HepG2 (cell line): ENCODE measurements around the gene IRF5.

Source experiments
- CHD2 ChIP-seq: IDR thresholded peaks from 2 replicates; pipeline ENCODE4 v1.6.1; 2011; ENCODE audit warnings: low read depth, low read length, improper control_type of control experiment
- IKZF4 ChIP-seq: sonication (generic); formaldehyde crosslinking; IDR thresholded peaks from 2 replicates; pipeline ENCODE4 v1.5.1; 2020; ENCODE audit warnings: borderline replicate concordance, mild to moderate bottlenecking, low read depth, missing genetic modification reagents; ENCODE audit errors: not compliant biosample characterization
- PITX1 ChIP-seq: sonication (generic); formaldehyde crosslinking; IDR thresholded peaks from 2 replicates; pipeline ENCODE4 v1.5.1; 2020; ENCODE audit warnings: mild to moderate bottlenecking, missing genetic modification reagents
- SRY ChIP-seq: sonication (generic); formaldehyde crosslinking; IDR thresholded peaks from 2 replicates; pipeline ENCODE4 v1.8.0; 2022; ENCODE audit warnings: mild to moderate bottlenecking, missing genetic modification reagents
- TF ChIP-seq, protein P1 (sequence below): sonication (generic); formaldehyde crosslinking; IDR thresholded peaks from 2 replicates; pipeline ENCODE4 v1.4.0; 2020; ENCODE audit warnings: missing genetic modification reagents
- TF ChIP-seq, protein P2 (sequence below): sonication (generic); formaldehyde crosslinking; IDR thresholded peaks from 2 replicates; pipeline ENCODE4 v1.5.0; 2020; ENCODE audit warnings: mild to moderate bottlenecking, missing genetic modification reagents
- TF ChIP-seq, protein P3 (sequence below): sonication (generic); formaldehyde crosslinking; IDR thresholded peaks from 2 replicates; pipeline ENCODE4 v1.4.0; 2020; ENCODE audit warnings: low read depth, missing genetic modification reagents

DNA sequence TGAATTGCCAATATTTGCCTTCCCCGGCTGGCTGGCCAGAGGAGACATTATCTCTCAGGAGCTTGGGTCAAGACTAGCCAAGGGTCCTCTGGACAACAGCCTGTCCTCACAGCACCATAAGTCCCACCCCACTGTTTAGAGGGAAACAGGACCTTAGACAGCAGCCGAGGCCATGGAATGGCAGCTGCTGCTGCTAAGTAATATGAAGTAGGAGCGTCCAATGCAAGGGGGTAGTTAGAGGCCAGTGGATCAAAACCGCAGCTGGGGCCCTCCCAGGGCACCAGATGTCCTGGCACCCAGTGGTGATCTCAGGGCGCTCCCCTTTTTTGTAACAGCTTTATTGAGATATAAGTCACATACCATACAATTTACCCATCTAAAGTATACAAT, 14.3 kb upstream of the IRF5 start:
- TF ChIP-seq, protein P1, sequence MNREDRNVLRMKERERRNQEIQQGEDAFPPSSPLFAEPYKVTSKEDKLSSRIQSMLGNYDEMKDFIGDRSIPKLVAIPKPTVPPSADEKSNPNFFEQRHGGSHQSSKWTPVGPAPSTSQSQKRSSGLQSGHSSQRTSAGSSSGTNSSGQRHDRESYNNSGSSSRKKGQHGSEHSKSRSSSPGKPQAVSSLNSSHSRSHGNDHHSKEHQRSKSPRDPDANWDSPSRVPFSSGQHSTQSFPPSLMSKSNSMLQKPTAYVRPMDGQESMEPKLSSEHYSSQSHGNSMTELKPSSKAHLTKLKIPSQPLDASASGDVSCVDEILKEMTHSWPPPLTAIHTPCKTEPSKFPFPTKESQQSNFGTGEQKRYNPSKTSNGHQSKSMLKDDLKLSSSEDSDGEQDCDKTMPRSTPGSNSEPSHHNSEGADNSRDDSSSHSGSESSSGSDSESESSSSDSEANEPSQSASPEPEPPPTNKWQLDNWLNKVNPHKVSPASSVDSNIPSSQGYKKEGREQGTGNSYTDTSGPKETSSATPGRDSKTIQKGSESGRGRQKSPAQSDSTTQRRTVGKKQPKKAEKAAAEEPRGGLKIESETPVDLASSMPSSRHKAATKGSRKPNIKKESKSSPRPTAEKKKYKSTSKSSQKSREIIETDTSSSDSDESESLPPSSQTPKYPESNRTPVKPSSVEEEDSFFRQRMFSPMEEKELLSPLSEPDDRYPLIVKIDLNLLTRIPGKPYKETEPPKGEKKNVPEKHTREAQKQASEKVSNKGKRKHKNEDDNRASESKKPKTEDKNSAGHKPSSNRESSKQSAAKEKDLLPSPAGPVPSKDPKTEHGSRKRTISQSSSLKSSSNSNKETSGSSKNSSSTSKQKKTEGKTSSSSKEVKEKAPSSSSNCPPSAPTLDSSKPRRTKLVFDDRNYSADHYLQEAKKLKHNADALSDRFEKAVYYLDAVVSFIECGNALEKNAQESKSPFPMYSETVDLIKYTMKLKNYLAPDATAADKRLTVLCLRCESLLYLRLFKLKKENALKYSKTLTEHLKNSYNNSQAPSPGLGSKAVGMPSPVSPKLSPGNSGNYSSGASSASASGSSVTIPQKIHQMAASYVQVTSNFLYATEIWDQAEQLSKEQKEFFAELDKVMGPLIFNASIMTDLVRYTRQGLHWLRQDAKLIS (CRISPR knock-in tag) = no peak
- TF ChIP-seq PITX1 (CRISPR knock-in tag) (no peak), IKZF4 (CRISPR knock-in tag) (no peak), CHD2 (no peak), SRY (CRISPR knock-in tag) (no peak)
- TF ChIP-seq, protein P2, sequence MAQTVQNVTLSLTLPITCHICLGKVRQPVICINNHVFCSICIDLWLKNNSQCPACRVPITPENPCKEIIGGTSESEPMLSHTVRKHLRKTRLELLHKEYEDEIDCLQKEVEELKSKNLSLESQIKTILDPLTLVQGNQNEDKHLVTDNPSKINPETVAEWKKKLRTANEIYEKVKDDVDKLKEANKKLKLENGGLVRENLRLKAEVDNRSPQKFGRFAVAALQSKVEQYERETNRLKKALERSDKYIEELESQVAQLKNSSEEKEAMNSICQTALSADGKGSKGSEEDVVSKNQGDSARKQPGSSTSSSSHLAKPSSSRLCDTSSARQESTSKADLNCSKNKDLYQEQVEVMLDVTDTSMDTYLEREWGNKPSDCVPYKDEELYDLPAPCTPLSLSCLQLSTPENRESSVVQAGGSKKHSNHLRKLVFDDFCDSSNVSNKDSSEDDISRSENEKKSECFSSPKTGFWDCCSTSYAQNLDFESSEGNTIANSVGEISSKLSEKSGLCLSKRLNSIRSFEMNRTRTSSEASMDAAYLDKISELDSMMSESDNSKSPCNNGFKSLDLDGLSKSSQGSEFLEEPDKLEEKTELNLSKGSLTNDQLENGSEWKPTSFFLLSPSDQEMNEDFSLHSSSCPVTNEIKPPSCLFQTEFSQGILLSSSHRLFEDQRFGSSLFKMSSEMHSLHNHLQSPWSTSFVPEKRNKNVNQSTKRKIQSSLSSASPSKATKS (CRISPR knock-in tag) = no peak
- TF ChIP-seq, protein P3, sequence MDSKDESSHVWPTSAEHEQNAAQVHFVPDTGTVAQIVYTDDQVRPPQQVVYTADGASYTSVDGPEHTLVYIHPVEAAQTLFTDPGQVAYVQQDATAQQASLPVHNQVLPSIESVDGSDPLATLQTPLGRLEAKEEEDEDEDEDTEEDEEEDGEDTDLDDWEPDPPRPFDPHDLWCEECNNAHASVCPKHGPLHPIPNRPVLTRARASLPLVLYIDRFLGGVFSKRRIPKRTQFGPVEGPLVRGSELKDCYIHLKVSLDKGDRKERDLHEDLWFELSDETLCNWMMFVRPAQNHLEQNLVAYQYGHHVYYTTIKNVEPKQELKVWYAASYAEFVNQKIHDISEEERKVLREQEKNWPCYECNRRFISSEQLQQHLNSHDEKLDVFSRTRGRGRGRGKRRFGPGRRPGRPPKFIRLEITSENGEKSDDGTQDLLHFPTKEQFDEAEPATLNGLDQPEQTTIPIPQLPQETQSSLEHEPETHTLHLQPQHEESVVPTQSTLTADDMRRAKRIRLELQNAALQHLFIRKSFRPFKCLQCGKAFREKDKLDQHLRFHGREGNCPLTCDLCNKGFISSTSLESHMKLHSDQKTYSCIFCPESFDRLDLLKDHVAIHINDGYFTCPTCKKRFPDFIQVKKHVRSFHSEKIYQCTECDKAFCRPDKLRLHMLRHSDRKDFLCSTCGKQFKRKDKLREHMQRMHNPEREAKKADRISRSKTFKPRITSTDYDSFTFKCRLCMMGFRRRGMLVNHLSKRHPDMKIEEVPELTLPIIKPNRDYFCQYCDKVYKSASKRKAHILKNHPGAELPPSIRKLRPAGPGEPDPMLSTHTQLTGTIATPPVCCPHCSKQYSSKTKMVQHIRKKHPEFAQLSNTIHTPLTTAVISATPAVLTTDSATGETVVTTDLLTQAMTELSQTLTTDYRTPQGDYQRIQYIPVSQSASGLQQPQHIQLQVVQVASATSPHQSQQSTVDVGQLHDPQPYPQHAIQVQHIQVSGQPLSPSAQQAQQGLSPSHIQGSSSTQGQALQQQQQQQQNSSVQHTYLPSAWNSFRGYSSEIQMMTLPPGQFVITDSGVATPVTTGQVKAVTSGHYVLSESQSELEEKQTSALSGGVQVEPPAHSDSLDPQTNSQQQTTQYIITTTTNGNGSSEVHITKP = no peak
